ENCODE data around the gene NEK6. TPM values are rescaled to one million over a fixed set of nuclear protein-coding genes. Genes with fewer than 3 reads are reported as not detected.
A peak's percentile ranks its signal among the peaks of the same experiment; 100 is the strongest.

Gene NEK6
- polyA plus RNA-seq, 2 of the 4 experiments (the other 2 are of a cell fraction) = 26.1 to 33.7 TPM

DNA sequence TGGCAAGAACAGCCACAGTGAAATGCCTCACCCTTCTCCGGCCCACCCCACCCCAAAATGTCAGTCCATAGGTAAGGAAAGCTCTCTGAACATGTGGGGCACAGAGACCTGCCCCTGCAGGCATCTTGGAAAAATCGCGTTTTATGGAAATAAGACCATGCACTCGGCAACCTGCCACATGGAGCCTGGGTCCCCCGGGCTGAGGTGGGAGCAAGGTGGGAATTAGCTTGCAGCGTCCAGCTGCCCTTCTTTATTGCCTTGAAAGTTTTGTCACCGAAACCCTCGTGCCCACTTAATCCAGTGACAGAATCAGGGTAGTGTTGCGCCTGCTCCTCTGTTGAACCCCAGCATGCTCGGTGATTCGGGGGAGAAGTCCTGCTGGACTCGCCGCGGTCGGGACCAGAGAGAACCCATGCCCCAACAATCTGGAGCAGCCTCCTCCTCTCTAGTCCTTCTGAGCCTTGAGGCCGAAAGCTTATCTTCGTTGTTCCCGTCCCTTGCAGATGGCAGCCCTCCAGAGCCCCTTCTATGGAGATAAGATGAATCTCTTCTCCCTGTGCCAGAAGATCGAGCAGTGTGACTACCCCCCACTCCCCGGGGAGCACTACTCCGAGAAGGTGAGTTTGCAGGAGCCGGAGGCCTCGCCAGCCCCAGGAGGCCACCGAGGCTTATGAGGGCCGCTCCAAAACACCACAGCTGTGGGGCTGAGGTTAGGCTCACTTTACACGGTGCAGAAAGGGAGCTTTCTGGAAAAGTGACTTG is 89.6 kb downstream of the NEK6 start:
- H3K4me1 ChIP-seq = peaks cover 12% of the 10 kb centered on the region
- POLR2A ChIA-PET = no interaction called here
- CTCF ChIA-PET = interaction anchor here (0.9 to 8.2 kb wide), 5 partner anchors 8 to 225 kb away, joined by 3 to 40 read pairs (median 7); no protein-coding TSS in a partner anchor
- 92% methylated on average over 25 of the region's 26 CpGs for whole genome bisulfite sequencing (ENCODE audit: missing lambda C conversion rate)
- H3K4me3 ChIP-seq = no peak overlapping the region
- ATAC-seq (no peak), FAIRE-seq (no peak), DNase-seq (ENCODE audit: low read depth in 1 of 2, low spot score in 1 of 2) (no peak)
- H3K4me2 ChIP-seq = no peak overlapping the region
- TF ChIP-seq, protein P1, sequence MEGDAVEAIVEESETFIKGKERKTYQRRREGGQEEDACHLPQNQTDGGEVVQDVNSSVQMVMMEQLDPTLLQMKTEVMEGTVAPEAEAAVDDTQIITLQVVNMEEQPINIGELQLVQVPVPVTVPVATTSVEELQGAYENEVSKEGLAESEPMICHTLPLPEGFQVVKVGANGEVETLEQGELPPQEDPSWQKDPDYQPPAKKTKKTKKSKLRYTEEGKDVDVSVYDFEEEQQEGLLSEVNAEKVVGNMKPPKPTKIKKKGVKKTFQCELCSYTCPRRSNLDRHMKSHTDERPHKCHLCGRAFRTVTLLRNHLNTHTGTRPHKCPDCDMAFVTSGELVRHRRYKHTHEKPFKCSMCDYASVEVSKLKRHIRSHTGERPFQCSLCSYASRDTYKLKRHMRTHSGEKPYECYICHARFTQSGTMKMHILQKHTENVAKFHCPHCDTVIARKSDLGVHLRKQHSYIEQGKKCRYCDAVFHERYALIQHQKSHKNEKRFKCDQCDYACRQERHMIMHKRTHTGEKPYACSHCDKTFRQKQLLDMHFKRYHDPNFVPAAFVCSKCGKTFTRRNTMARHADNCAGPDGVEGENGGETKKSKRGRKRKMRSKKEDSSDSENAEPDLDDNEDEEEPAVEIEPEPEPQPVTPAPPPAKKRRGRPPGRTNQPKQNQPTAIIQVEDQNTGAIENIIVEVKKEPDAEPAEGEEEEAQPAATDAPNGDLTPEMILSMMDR (IDR thresholded peaks at IDR 0.05) = no peak
- peak in 1 of 2 experiments; percentile 19; a peak in 1 of 5 replicates for TF ChIP-seq JUN (IDR thresholded peaks at IDR 0.05)
- no peaks in the 10 kb centered on the region for H3K9me3 ChIP-seq
- no peak overlapping the region for H3K27ac ChIP-seq

DNA sequence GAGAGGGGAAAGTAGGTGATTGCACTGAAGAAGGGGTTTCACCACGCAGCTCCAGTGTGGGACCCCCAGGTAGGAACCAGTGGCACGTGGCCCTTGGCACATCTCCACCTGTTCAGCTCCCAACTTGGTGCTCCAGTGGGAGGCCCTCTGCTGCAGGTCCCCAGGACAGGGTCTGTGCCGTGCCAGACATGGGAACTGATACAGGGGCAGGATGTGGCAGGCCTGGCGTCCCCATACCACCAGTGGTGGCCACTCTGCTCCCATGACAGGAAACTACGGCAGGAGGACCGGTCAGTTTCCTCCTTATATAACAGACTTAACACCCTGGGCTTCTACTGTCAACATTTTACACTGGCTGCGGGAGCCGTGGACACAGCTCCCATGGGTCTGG is 90.2 kb downstream of the NEK6 start:
- ATAC-seq (no peak), FAIRE-seq (no peak), DNase-seq (ENCODE audit: low read depth in 1 of 2, low spot score in 1 of 2) (no peak)
- H3K27ac ChIP-seq = no peak overlapping the region
- H3K4me1 ChIP-seq = peaks cover 7% of the 10 kb centered on the region; the same call in 2 of the 3 replicates
- POLR2A ChIA-PET = no interaction called here
- no peak overlapping the region for H3K4me3 ChIP-seq
- H3K4me2 ChIP-seq = no peak overlapping the region
- CTCF ChIA-PET = interaction anchor here (0.9 to 8.2 kb wide), 4 partner anchors 27 to 226 kb away, joined by 3 to 40 read pairs (median 6); no protein-coding TSS in a partner anchor
- TF ChIP-seq POLR2AphosphoS2 (conservative IDR thresholded peaks at IDR 0.05; ENCODE audit: low read length) = no peak
- no peak for TF ChIP-seq PHF8 (IDR thresholded peaks at IDR 0.05; ENCODE audit: borderline replicate concordance, low read depth)
- H3K9me3 ChIP-seq = no peaks in the 10 kb centered on the region
- WGBS (ENCODE audit: missing lambda C conversion rate) = 90% methylated on average over 7 of the region's 8 CpGs

DNA sequence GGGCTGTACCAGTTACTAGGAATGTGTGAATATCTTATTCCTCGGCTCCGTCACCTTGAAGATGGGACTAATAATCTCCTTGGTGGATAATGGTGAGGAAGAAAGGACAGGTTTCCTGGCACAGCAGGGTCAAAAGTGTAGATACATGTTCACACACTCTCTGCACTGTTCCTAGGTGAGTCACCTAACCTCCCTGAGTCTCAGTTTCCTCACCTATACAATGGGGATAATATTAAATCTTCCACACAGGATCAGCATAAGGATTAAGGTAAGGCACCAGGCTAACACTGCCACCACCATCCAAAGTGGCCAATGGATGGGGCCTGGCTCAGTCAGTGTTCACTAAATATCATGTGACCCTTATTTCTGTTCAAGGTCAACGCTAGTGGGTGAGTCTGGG is 90.6 kb downstream of the NEK6 start:
- 94% methylated on average over 3 of the region's 3 CpGs for WGBS (ENCODE audit: missing lambda C conversion rate)

DNA sequence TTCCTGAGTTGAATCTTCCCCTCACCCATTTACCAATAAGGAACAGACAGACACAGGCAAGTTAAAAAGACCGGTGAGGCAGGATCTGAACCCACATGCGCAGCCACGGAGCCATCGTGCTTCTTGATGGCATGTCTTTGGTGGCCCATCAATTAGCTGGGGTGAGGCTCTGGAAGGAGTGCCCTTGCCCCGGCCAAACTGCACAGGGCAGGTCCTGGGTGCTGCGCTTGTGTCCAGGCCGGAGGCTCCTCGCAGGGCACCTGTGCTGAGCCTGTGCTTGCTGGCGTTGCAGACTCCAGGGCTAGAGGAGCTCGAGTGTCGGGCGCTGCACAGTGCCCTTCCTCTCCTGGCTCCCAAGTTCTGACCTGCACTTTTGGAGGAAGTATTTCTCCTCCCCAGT is 91.1 kb downstream of the NEK6 start:
- CTCF ChIA-PET = interaction anchor here (0.8 to 8.2 kb wide), 3 partner anchors 9 to 222 kb away, joined by 3 to 40 read pairs (median 4); no protein-coding TSS in a partner anchor
- 89% methylated on average over 11 of the region's 12 CpGs for WGBS (ENCODE audit: missing lambda C conversion rate)

More for the DNA sequence above, 90.6 kb downstream of the NEK6 start:
- no peak for ATAC-seq
- no peak overlapping the region for H3K4me2 ChIP-seq
- no peak for DNase-seq (ENCODE audit: low read depth in 1 of 2, low spot score in 1 of 2)
- no peak overlapping the region for H3K4me3 ChIP-seq
- CTCF ChIA-PET = interaction anchor here (0.9 to 8.2 kb wide), 3 partner anchors 10 to 226 kb away, joined by 4 to 40 read pairs (median 4); no protein-coding TSS in a partner anchor
- TF ChIP-seq, protein P2, sequence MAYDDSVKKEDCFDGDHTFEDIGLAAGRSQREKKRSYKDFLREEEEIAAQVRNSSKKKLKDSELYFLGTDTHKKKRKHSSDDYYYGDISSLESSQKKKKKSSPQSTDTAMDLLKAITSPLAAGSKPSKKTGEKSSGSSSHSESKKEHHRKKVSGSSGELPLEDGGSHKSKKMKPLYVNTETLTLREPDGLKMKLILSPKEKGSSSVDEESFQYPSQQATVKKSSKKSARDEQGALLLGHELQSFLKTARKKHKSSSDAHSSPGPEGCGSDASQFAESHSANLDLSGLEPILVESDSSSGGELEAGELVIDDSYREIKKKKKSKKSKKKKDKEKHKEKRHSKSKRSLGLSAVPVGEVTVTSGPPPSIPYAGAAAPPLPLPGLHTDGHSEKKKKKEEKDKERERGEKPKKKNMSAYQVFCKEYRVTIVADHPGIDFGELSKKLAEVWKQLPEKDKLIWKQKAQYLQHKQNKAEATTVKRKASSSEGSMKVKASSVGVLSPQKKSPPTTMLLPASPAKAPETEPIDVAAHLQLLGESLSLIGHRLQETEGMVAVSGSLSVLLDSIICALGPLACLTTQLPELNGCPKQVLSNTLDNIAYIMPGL (CRISPR knock-in tag; IDR thresholded peaks at IDR 0.05; ENCODE audit: borderline replicate concordance) = no peak
- TF ChIP-seq, protein P3, sequence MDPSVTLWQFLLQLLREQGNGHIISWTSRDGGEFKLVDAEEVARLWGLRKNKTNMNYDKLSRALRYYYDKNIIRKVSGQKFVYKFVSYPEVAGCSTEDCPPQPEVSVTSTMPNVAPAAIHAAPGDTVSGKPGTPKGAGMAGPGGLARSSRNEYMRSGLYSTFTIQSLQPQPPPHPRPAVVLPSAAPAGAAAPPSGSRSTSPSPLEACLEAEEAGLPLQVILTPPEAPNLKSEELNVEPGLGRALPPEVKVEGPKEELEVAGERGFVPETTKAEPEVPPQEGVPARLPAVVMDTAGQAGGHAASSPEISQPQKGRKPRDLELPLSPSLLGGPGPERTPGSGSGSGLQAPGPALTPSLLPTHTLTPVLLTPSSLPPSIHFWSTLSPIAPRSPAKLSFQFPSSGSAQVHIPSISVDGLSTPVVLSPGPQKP (IDR thresholded peaks at IDR 0.05; ENCODE audit: low read depth, low read length) = no peak
- TF ChIP-seq FOSL2 (IDR thresholded peaks at IDR 0.05) (no peak), FOSL2 (CRISPR knock-in tag; IDR thresholded peaks at IDR 0.05) (0 out of 2 replicates have a peak, but pooled peaks have one; percentile 8)
- H3K27ac ChIP-seq = no peak overlapping the region
- peaks cover 3% of the 10 kb centered on the region; the same call in 1 of the 3 replicates for H3K4me1 ChIP-seq
- POLR2A ChIA-PET = no interaction called here
- H3K9me3 ChIP-seq = no peaks in the 10 kb centered on the region
- FAIRE-seq = no peak

More for the DNA sequence above, 91.1 kb downstream of the NEK6 start:
- FAIRE-seq (no peak), DNase-seq (ENCODE audit: low read depth in 1 of 2, low spot score in 1 of 2) (no peak), ATAC-seq (peak in 1 of 2 experiments; percentile 12; a peak in 1 of 6 replicates)
- no peaks in the 10 kb centered on the region for H3K4me1 ChIP-seq
- H3K4me2 ChIP-seq = no peak overlapping the region
- no peak overlapping the region for H3K27ac ChIP-seq
- no peaks in the 10 kb centered on the region for H3K9me3 ChIP-seq
- no peak overlapping the region for H3K4me3 ChIP-seq
- TF ChIP-seq JUN (IDR thresholded peaks at IDR 0.05) = peak in 1 of 2 experiments; percentile 4; a peak in 2 of 5 replicates
- TF ChIP-seq GATA3 (IDR thresholded peaks at IDR 0.05; ENCODE audit: borderline replicate concordance) = no peak
- TF ChIP-seq, protein P2 (CRISPR knock-in tag; IDR thresholded peaks at IDR 0.05; ENCODE audit: borderline replicate concordance) = no peak
- POLR2A ChIA-PET = no interaction called here
